Activated CD4-positive, alpha-beta T cell treated with anti-CD3 and anti-CD28 coated beads, Interleukin-2, amount 50 U/mL, for 16 hours (primary cell): ENCODE results near the gene LRFN2.

Experiments
- DNase-seq: peaks from one replicate; pipeline ENCODE4 v3.0.0-alpha.2; 2020

Gene LRFN2

GRCh38 chr6:40541556-40542174 is 45.5 kb downstream of the LRFN2 start:
- DNase-seq = no peak

DNA sequence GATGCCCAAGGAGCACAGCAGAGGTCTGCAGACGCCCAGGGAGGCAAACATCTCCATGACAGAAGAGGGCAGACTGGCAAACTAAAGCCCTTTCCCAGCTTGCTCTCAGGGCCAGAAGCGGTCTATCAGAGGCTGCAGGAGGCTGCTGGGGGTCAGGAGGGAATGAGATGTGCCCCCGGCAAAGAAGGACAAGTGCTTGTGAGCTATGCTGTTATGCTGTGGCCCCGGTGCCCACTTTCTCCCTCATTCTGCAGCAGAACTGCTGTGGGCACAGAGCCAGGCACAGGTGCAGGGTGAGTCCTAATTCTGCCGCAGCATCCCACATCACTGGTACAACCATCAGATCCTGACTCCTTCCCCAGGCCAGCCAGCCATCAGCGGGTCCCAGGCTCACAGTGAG is 46.4 kb downstream of the LRFN2 start:
- no peak for DNase-seq

DNA sequence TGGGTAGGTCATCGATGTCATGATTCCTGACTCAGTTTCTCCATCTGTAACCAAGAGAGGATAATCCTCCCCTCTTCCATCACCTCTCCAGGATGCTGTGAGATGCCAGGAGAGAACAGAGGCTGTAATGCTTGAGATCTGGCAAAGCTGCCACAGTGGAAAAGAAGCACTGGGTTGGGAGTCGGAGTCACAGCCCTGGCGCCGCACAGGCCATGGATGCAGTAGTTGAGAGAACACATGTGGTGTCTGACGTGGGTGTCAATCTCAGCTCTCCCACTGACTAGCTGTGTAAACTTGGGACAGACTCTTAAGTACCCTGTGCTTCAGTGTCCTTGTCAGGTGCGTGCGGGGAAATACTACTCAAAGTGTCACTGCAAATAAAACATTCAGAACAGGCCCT is 47.3 kb downstream of the LRFN2 start:
- no peak for DNase-seq

GRCh38 chr6:40538556-40538955 is 48.6 kb downstream of the LRFN2 start:
- DNase-seq = no peak

DNA sequence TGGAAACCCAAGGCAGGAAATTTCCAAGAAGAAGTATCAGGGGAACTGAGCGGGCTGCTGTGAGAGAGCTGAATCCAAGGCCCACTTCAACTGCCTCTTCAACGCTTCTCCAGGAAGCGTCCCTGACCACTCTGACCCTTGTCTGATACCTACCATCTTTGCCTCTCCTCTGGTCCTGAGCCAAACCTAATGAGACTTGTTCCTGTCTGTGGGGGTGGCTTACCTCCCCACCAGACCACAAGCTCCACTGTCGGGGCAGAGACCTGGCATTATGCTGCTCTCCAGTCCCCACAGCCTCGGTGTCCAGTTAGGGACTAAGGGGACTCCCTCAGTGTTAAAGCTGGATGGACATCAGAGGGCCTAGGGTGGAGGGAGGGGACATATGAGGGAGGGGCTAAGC is 49.7 kb downstream of the LRFN2 start:
- no peak for DNase-seq

DNA sequence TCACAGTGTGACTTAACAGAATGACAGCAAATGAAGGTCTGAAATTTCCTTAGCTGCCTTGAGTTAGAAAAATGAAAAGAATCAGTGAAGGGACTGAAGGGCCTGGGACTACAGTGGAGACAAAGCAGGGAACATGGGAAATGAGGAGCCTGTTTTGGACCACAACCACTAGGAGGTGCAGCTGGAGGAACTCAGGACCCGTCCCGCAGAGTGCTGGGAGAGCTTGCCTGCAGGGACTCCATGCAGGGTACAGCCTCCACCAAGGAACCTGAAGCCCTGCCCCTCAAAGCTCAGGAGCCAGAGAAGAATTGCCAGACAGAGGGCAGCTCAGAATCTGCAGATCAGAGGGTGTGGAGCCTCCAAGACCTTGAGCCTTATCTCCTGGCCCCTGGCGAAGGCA is 50.7 kb downstream of the LRFN2 start:
- DNase-seq = no peak

GRCh38 chr6:40535819-40536380 is 51.3 kb downstream of the LRFN2 start:
- DNase-seq = no peak

GRCh38 chr6:40535110-40535818 is 51.9 kb downstream of the LRFN2 start:
- DNase-seq = no peak

GRCh38 chr6:40532349-40533000 is 54.7 kb downstream of the LRFN2 start:
- no peak for DNase-seq

- no peak for DNase-seq
These were observed 57.2 kb downstream of the LRFN2 start for GRCh38 chr6:40529919-40530318.

DNA sequence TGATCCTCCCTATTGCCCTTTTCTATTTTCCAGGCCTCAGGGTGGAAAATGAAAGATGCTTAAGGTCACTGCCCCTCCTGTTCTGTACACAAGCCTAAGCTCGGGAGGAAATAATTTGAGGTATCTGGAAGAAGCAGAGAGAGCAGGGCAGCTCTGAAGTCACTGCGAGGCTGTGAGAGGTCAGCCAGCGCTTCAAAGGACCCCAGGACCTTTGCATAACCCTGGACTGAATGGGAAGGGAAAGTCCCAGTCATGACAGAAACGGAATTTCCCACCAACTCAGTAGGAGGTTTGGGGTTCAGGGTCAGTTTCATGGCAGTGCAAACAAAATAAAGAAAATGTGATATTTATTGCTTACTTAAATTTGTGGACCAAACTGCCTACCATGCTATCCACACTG is 58.1 kb downstream of the LRFN2 start:
- DNase-seq = no peak

GRCh38 chr6:40528051-40528450 is 59.1 kb downstream of the LRFN2 start:
- no peak for DNase-seq

- DNase-seq = no peak
These were observed 61.1 kb downstream of the LRFN2 start for GRCh38 chr6:40526036-40526435.

- DNase-seq = no peak
These were observed 62.2 kb downstream of the LRFN2 start for GRCh38 chr6:40524797-40525585.

DNA sequence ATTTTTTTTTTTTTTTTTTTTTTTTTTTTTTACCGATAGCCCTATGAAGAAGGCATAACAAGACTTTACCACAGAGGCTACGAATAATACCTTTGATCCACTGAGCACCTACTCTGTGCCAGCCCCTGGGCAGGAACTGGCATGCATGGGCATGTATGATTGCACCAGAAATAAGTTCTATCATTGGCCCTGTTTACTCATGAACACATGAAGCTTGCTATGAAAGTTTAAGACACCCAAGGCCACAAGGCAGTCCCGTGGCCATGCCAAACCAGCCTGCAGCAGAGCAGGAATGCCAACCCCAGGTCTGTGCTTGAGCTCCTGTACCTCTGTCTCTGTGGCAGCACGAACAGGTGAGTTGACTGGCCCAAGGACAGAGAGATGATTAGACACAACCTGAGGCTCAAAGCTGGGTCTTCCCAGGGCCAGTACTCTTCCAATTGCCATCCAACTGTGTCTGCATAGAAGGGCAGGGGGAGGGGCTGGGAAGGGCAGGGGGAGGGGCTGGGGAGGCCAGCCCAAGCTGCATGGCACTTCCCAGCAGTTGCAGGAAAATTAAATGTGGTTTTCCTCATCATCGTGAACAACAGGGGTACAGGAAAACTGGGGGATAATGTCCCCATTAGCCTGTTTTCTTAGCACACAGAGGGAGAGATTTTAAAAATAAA is 63.5 kb downstream of the LRFN2 start:
- DNase-seq = no peak

- DNase-seq = no peak
These were observed 65.7 kb downstream of the LRFN2 start for GRCh38 chr6:40521496-40521895.

DNA sequence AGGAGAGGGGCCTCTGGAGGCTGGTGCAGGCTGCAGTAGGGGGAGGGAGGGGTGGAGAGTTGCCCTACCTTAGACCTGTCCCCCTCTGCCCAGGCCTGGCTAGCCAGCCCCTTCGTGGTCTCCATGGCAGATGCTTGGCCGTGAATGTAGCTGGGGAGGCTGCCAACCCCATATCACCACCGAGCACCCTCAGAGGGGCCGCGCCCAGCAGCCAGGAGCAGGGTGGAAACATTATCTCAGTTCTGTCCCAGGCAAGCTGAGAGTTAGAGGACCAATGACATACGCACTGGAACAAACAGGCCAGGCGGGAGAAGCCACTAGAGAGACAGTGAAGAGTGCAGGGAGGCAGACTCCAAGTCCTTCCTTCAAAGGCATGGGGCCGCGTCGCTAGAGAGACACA is 66.5 kb downstream of the LRFN2 start:
- no peak for DNase-seq

DNA sequence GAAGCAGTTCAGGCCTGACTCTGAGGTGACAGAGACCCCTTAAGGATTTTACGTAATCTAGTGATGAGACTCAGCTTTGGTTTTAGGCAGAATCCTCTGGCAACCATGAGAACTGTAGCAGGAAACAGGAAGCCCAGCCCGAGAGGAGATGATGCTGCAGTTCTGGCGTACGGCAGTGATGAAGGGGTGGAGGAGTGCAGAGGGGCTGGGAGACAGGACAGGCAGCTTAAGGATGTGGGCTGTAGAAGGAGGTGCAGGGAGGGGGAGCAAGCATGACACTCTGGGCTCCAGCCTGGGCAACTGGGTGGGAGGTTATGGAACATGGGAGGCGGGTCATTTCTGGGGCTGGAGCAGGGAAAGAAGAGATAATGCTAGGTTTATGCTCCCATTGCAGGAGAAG is 67.1 kb downstream of the LRFN2 start:
- no peak for DNase-seq

- no peak for DNase-seq
These were observed 69.5 kb downstream of the LRFN2 start for GRCh38 chr6:40517654-40518053.

- DNase-seq = no peak
These were observed 70.7 kb downstream of the LRFN2 start for GRCh38 chr6:40516429-40516828.

- no peak for DNase-seq
These were observed 74.8 kb downstream of the LRFN2 start for GRCh38 chr6:40512340-40512739.

DNA sequence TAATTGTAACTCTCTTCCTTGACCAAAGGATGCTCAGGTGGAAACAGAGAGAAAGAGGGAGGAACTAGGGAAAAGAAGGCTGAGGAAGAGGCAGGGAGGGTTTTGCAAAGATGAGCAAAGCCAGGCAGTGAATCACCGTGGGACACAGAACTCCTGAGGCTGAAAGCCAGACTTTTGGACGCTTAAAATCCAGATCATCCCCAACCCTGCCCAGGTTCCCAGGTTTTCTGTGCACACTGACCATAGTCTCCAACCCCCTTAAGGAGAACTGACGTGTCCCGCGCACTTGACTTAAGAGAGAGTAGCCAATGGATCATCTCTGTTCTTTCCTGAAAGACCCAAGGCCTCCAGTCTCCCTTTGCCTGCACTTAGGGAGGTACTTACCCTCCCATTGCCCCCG is 75.3 kb downstream of the LRFN2 start:
- no peak for DNase-seq

- no peak for DNase-seq
These were observed 76.7 kb downstream of the LRFN2 start for GRCh38 chr6:40510442-40510841.
